HepG2 (cell line): Measurements from ENCODE around the gene TXLNA. TPM values are rescaled to one million over a fixed set of nuclear protein-coding genes. Genes with fewer than 3 reads are reported as not detected.

Experiments used
- ATAC-seq: fragments of 200-7000 bp; cut with Tn5 transposase; 3 replicates; pipeline ENCODE4 v1.9.1; 2020; ENCODE audit warnings: mild to moderate bottlenecking, moderate library complexity
- BruUV-seq: library from RNA; stranded (reverse); fragments of 400-500 nt; replicated peaks from 2 replicates; lab custom pipeline; 2021; lab: Mats Ljungman, UMichigan
- CTCF ChIA-PET: fragments of 300-600 bp; formaldehyde crosslinking; extraction: SDS; loops from one replicate; lab custom pipeline; 2021; ENCODE audit warnings: low total read pairs, inconsistent platforms, low intra/inter-chr PET ratio; lab: Yijun Ruan, JAX
- POLR2A ChIA-PET: fragments of 350-600 bp; sonication (Branson Sonifier 250); formaldehyde crosslinking; loops from one replicate; lab custom pipeline; 2020; ENCODE audit warnings: antibody characterized with exemption, inconsistent platforms; lab: Yijun Ruan, JAX
- DNase-seq: peaks from one replicate; pipeline ENCODE4 v3.0.0-alpha.2; 2015; ENCODE audit warnings: low spot score
- FAIRE-seq: peaks from 3 replicates; lab custom pipeline; 2011; peaks lifted over from hg19 to GRCh38; lab: Jason Lieb, UNC
- H2AFZ ChIP-seq: one replicate; pipeline ENCODE4 v1.6.1; 2011; ENCODE audit warnings: low read length, inconsistent platforms
- H3K27ac ChIP-seq: fragments of 300-600 bp; 3 replicates; pipeline ENCODE4 v1.8.0; 2011; ENCODE audit warnings: mixed run types, mild to moderate bottlenecking, mixed read lengths, low read length, inconsistent platforms; ENCODE audit not compliant: insufficient read depth; ENCODE audit errors: extremely low read length
- H3K27me3 ChIP-seq, 2 experiments: fragments of 200-600 bp in 1 of 2; 2 replicates in 1 of 2; 3 replicates in 1 of 2; pipeline versions ENCODE4 v1.6.0 to v1.8.0; 2011; ENCODE audit warnings: low read length in 2 of 2, mild to moderate bottlenecking in 2 of 2, moderate library complexity in 2 of 2, inconsistent platforms in 1 of 2; ENCODE audit not compliant: insufficient read depth in 2 of 2, control insufficient read depth in 1 of 2
- H3K36me3 ChIP-seq, 2 experiments: fragments of 200-600 bp in 1 of 2; replicated peaks in 1 of 2; 2 replicates in 1 of 2; 3 replicates in 1 of 2; pipeline versions ENCODE4 v1.5.1 to v1.8.0; 2011; ENCODE audit warnings: low read length in 2 of 2, inconsistent platforms in 1 of 2; ENCODE audit not compliant: insufficient read depth in 2 of 2, control insufficient read depth in 1 of 2
- H3K4me1 ChIP-seq: 2 replicates; pipeline ENCODE4 v1.5.1; 2012; ENCODE audit warnings: low read length, inconsistent platforms; ENCODE audit not compliant: insufficient read depth
- H3K4me2 ChIP-seq: 2 replicates; pipeline ENCODE4 v1.6.0; 2011; ENCODE audit warnings: low read depth, low read length, inconsistent platforms
- H3K4me3 ChIP-seq, 3 experiments: fragments of 200-600 bp in 1 of 3; sonication (generic), shearing (Covaris generic) in 1 of 3; replicated peaks in 1 of 3; 2 replicates each; pipeline ENCODE4 v1.5.1; 2011 to 2016; ENCODE audit warnings: low read length in 3 of 3, inconsistent platforms in 2 of 3, low read depth in 2 of 3, mild to moderate bottlenecking in 2 of 3, control low read depth in 1 of 3, mixed read lengths in 1 of 3; ENCODE audit not compliant: insufficient read depth in 1 of 3
- H3K79me2 ChIP-seq: one replicate; pipeline ENCODE4 v1.6.1; 2011; ENCODE audit warnings: low read length, inconsistent platforms; ENCODE audit not compliant: insufficient read depth
- H3K9ac ChIP-seq: 2 replicates; pipeline ENCODE4 v1.6.0; 2011; ENCODE audit warnings: mild to moderate bottlenecking, low read depth, low read length, inconsistent platforms; ENCODE audit not compliant: insufficient read depth
- H3K9me3 ChIP-seq: 2 replicates; pipeline ENCODE4 v1.5.1; 2012; ENCODE audit warnings: mild to moderate bottlenecking, low read length
- H4K20me1 ChIP-seq: 2 replicates; pipeline ENCODE4 v1.6.0; 2011; ENCODE audit warnings: inconsistent platforms, mild to moderate bottlenecking, low read length, moderate library complexity; ENCODE audit not compliant: insufficient read depth
- AGO2 ChIP-seq: fragments of 200-400 bp; formaldehyde crosslinking; optimal IDR thresholded peaks from 2 replicates; pipeline ENCODE3; 2017; ENCODE audit warnings: mild to moderate bottlenecking, low read depth, low read length, moderate library complexity
- HOXA3 ChIP-seq: sonication (generic); formaldehyde crosslinking; IDR thresholded peaks from 2 replicates; pipeline ENCODE4 v1.5.0; 2020; ENCODE audit warnings: missing genetic modification reagents
- JDP2 ChIP-seq: sonication (generic); formaldehyde crosslinking; IDR thresholded peaks from 2 replicates; pipeline ENCODE4 v1.8.1; 2022; ENCODE audit warnings: missing genetic modification reagents, borderline replicate concordance
- NCOA1 ChIP-seq: sonication (generic); formaldehyde crosslinking; IDR thresholded peaks from 2 replicates; pipeline ENCODE4 v1.9.0; 2021; ENCODE audit warnings: missing genetic modification reagents
- NCOA2 ChIP-seq: sonication (generic); formaldehyde crosslinking; IDR thresholded peaks from 2 replicates; pipeline ENCODE4 v1.8.0; 2022; ENCODE audit warnings: inconsistent platforms
- RORA ChIP-seq: sonication (generic); formaldehyde crosslinking; IDR thresholded peaks from 2 replicates; pipeline ENCODE4 v1.5.0; 2020; ENCODE audit warnings: mild to moderate bottlenecking, missing genetic modification reagents, moderate library complexity
- ZBTB38 ChIP-seq: sonication (generic); formaldehyde crosslinking; IDR thresholded peaks from 2 replicates; pipeline ENCODE4 v1.5.1; 2020; ENCODE audit warnings: mild to moderate bottlenecking, missing genetic modification reagents
- ZFP36L1 ChIP-seq: sonication (generic); formaldehyde crosslinking; IDR thresholded peaks from 2 replicates; pipeline ENCODE4 v1.8.0; 2022; ENCODE audit warnings: mild to moderate bottlenecking, missing genetic modification reagents, moderate library complexity
- ZNF768 ChIP-seq: sonication (generic); formaldehyde crosslinking; IDR thresholded peaks from 2 replicates; pipeline ENCODE4 v1.4.0; 2020; ENCODE audit warnings: missing genetic modification reagents
- WGBS: methylation state at CpG from one replicate; pipeline ENCODE4 v1.1.6; 2017; ENCODE audit warnings: low lambda C conversion rate; 5-methylcytosine and 5-hydroxymethylcytosine counted together
- in situ Hi-C: cut with HindIII; loops from 2 replicates; pipeline ENCODE4 v1.10.0; 2017; ENCODE audit warnings: low pct_unique_long_range_greater_than_20kb; ENCODE audit not compliant: extremely low pct_ligation_motif_present
- intact Hi-C: fragments of 100-400 bp; cut with micrococcal nuclease; formaldehyde crosslinking; loops from one replicate; pipeline ENCODE4 v1.10.0; 2022; ENCODE audit not compliant: unreplicated experiment
- polyA plus RNA-seq, 8 experiments: library from polyadenylated mRNA; depleted of rRNA in 3 of 8; stranded (reverse) in 7 of 8; unstranded in 1 of 8; fragments of >200 nt; fragmentation: Illumina TruSeq in 4 of 8; extraction: Trizol in 4 of 8; gene quantifications; 2 replicates each; pipeline versions ENCODE4 v1.2.1 to v1.2.3, GENCODE V29; 2011 to 2016; ENCODE audit warnings: low read depth in 4 of 8, missing spikeins in 1 of 8, mixed read lengths in 1 of 8; ENCODE audit not compliant: insufficient read depth in 1 of 8
- total RNA-seq, 5 experiments: library from RNA; depleted of rRNA; stranded (reverse); fragments of >200 nt; fragmentation: Illumina TruSeq; extraction: Trizol; gene quantifications; 2 replicates each; pipeline ENCODE4 v1.2.3, GENCODE V29; 2016; ENCODE audit warnings: low read depth in 1 of 5
- TF ChIP-seq, protein P1 (sequence below): IDR thresholded peaks from 2 replicates; pipeline ENCODE4 v1.6.1; 2016; ENCODE audit warnings: low read depth
- TF ChIP-seq, protein P2 (sequence below): sonication (generic); formaldehyde crosslinking; IDR thresholded peaks from 2 replicates; pipeline ENCODE4 v1.4.0; 2020; ENCODE audit warnings: missing genetic modification reagents

TXLNA gene
- total and polyA plus RNA-seq, 2 of the 13 experiments (the other 11 are each of a cell fraction or from before 2014, with no cell fraction given) = 29.6 to 67.8 TPM

DNA sequence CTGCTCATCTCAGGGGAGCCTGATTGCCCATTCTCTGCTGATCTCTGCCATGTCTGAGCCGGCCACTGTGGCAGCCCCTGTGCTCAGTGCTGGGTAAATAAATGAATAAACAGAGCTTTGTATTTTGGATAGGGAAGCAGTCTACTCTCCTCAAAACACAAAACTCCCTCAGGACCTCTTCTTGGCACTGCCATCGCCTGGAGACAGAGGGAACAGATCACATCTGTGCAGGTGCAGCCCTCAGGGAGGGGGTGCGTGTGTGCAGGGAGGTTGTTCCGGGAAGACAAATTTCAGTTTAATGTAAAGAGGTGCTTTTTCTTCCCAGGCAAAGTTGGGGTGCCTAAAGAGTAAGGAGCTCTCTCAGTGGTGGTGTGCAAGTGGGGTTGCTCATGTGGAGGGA, 59.9 kb downstream of the TXLNA start:
- ATAC-seq = no peak
- Histone ChIP-seq H4K20me1 (no peaks in the 10 kb centered on the region), H3K79me2 (no peaks in the 10 kb centered on the region), H3K4me1 (peaks cover 44% of the 10 kb centered on the region), H3K36me3 (no peaks in the 10 kb centered on the region), H3K27ac (no peak overlapping the region), H3K4me3 (no peak overlapping the region), H3K4me2 (no peak overlapping the region), H3K9me3 (no peaks in the 10 kb centered on the region), H3K9ac (no peak overlapping the region), H2AFZ (no peak overlapping the region), H3K27me3 (no peaks in the 10 kb centered on the region)
- TF ChIP-seq ZFP36L1 (CRISPR knock-in tag) = no peak
- TF ChIP-seq, protein P1, sequence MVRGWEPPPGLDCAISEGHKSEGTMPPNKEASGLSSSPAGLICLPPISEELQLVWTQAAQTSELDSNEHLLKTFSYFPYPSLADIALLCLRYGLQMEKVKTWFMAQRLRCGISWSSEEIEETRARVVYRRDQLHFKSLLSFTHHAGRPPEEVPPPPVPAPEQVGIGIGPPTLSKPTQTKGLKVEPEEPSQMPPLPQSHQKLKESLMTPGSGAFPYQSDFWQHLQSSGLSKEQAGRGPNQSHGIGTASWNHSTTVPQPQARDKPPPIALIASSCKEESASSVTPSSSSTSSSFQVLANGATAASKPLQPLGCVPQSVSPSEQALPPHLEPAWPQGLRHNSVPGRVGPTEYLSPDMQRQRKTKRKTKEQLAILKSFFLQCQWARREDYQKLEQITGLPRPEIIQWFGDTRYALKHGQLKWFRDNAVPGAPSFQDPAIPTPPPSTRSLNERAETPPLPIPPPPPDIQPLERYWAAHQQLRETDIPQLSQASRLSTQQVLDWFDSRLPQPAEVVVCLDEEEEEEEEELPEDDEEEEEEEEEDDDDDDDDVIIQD (CRISPR knock-in tag) = no peak
- no peak for TF ChIP-seq JDP2 (CRISPR knock-in tag)
- TF ChIP-seq RORA = no peak
- no peak for TF ChIP-seq NCOA1 (CRISPR knock-in tag)
- in situ Hi-C loops = no loop called here
- ChIA-PET CTCF (no interaction called here), POLR2A (interaction anchor here (3.2 kb wide), 1 partner anchor 11 kb away, joined by 28 read pairs; the partner anchor contains the start of gene LCK)
- intact Hi-C loops = no loop called here
- no peak for FAIRE-seq
- no peak for DNase-seq
- no TSS peak for BruUV-seq
- 55% methylated on average over 4 of the region's 4 CpGs for WGBS

DNA sequence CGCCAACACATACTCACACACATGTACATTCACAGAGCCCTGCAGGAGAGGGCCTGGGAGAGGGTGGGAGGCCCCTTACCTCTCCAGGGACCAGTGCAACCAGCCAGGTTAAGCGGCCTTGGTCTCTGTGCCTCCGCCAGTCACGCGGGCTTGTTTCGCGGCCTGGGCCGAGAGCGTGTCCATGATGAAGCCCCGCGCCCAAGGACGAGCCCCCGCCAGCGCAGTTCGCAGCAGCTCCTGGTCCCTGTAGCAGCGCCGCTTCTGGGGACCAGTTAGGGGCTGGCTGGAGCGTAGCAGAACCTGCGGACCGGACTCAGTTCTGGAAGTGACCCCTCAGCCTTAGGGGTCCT, 60.3 kb downstream of the TXLNA start:
- intact Hi-C loops (no loop called here), in situ Hi-C loops (no loop called here)
- Histone ChIP-seq H3K4me1 (peaks cover 44% of the 10 kb centered on the region), H3K4me3 (no peak overlapping the region), H3K4me2 (no peak overlapping the region), H3K27me3 (no peaks in the 10 kb centered on the region), H3K36me3 (no peaks in the 10 kb centered on the region), H2AFZ (no peak overlapping the region), H4K20me1 (no peaks in the 10 kb centered on the region), H3K79me2 (no peaks in the 10 kb centered on the region), H3K9me3 (no peaks in the 10 kb centered on the region), H3K9ac (no peak overlapping the region), H3K27ac (no peak overlapping the region)
- DNase-seq (no peak), ATAC-seq (no peak; the same call in 2 of the 3 replicates), FAIRE-seq (no peak)
- BruUV-seq = no TSS peak
- 94% methylated on average over 17 of the region's 20 CpGs for WGBS
- TF ChIP-seq AGO2 (peak; percentile 3), NCOA2 (CRISPR knock-in tag) (no peak), ZNF768 (CRISPR knock-in tag) (0 out of 2 replicates have a peak, but pooled peaks have one; percentile 17), ZBTB38 (peak; percentile 68; the same call in 1 of the 2 replicates), HOXA3 (CRISPR knock-in tag) (peak; percentile 41; the same call in 1 of the 2 replicates)
- TF ChIP-seq, protein P2, sequence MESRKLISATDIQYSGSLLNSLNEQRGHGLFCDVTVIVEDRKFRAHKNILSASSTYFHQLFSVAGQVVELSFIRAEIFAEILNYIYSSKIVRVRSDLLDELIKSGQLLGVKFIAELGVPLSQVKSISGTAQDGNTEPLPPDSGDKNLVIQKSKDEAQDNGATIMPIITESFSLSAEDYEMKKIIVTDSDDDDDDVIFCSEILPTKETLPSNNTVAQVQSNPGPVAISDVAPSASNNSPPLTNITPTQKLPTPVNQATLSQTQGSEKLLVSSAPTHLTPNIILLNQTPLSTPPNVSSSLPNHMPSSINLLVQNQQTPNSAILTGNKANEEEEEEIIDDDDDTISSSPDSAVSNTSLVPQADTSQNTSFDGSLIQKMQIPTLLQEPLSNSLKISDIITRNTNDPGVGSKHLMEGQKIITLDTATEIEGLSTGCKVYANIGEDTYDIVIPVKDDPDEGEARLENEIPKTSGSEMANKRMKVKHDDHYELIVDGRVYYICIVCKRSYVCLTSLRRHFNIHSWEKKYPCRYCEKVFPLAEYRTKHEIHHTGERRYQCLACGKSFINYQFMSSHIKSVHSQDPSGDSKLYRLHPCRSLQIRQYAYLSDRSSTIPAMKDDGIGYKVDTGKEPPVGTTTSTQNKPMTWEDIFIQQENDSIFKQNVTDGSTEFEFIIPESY (CRISPR knock-in tag) = peak; percentile 83
- ChIA-PET POLR2A (interaction anchor here (3.2 kb wide), 1 partner anchor 11 kb away, joined by 28 read pairs; the partner anchor contains the start of gene LCK), CTCF (no interaction called here)
